Sigmoid colon (tissue), 7 donors: ENCODE measurements around the gene TAC4. TPM values are rescaled to one million over a fixed set of nuclear protein-coding genes. Genes with fewer than 3 reads are reported as not detected.
"Not testable (repeated sequence)": the region's sequence is repeated elsewhere in the genome, so short reads cannot be mapped to it uniquely, and the experiment has no call there.

Source experiments
- DNase-seq: peaks from one replicate; pipeline ENCODE4 v3.0.0-alpha.2; 2019
- H3K27ac ChIP-seq, 4 donors: fragments of 200-600 bp; sonication (generic); one replicate each; pipeline ENCODE4 v1.5.1; 2016 to 2019; ENCODE audit warnings: mild to moderate bottlenecking in 1 of 4
- H3K27me3 ChIP-seq, 3 donors: fragments of 200-600 bp; sonication (generic); one replicate each; pipeline ENCODE4 v1.5.1; 2019; ENCODE audit warnings: mild to moderate bottlenecking in 1 of 3
- H3K36me3 ChIP-seq, 4 donors: fragments of 200-600 bp; sonication (generic); one replicate each; pipeline ENCODE4 v1.5.1; 2016 to 2019
- H3K4me1 ChIP-seq, 4 donors: fragments of 200-600 bp; sonication (generic); one replicate each; pipeline ENCODE4 v1.5.1; 2017 to 2019
- H3K4me3 ChIP-seq, 4 donors: fragments of 200-600 bp; sonication (generic); one replicate each; pipeline ENCODE4 v1.5.1; 2017 to 2019; ENCODE audit warnings: mild to moderate bottlenecking in 2 of 4, moderate library complexity in 1 of 4
- H3K9me3 ChIP-seq, 4 donors: fragments of 200-600 bp in 3 of 4; sonication (generic) in 3 of 4; one replicate each; pipeline versions ENCODE4 v1.5.1 to v1.6.1; 2013 to 2019
- CTCF ChIP-seq, 4 experiments: fragments of 450-650 bp in 3 of 4; fragments of 200-600 bp in 1 of 4; IDR thresholded peaks; one replicate each; pipeline ENCODE4 v1.5.1; 2016 to 2019; ENCODE audit warnings: antibody characterized with exemption in 4 of 4, mild to moderate bottlenecking in 3 of 4, moderate library complexity in 2 of 4
- EP300 ChIP-seq, 4 donors: sonication (generic); formaldehyde crosslinking; IDR thresholded peaks; one replicate each; pipeline ENCODE4 v1.6.1; 2017; ENCODE audit warnings: antibody characterized with exemption in 4 of 4
- POLR2A ChIP-seq, 2 donors: fragments of 450-650 bp; IDR thresholded peaks; one replicate each; pipeline ENCODE4 v1.6.1; 2016; ENCODE audit warnings: antibody characterized with exemption in 2 of 2, mild to moderate bottlenecking in 2 of 2, moderate library complexity in 2 of 2
- POLR2AphosphoS5 ChIP-seq, 4 donors: sonication (generic); formaldehyde crosslinking; IDR thresholded peaks; one replicate each; pipeline ENCODE4 v1.6.1; 2017; ENCODE audit warnings: antibody characterized with exemption in 4 of 4
- WGBS, 2 donors: extraction: QIAGEN DNeasy Blood & Tissue Kit; methylation state at CpG; one replicate each; pipeline ENCODE4 v1.1.7; 2013; 5-methylcytosine and 5-hydroxymethylcytosine counted together
- intact Hi-C: fragments of 100-400 bp; cut with DNase I; formaldehyde crosslinking; loops from one replicate; pipeline ENCODE4 v1.15.1; 2023
- polyA plus RNA-seq, 3 donors: library from polyadenylated mRNA; stranded (reverse); fragments of 200-250 nt; gene quantifications; one replicate each; pipeline ENCODE4 v1.2.3, GENCODE V29; 2013
- total RNA-seq, 4 donors: library from RNA; depleted of rRNA; stranded (reverse); fragments of >200 nt; gene quantifications; one replicate each; pipeline ENCODE4 v1.1.0, GENCODE V29; 2016
- donor health status: healthy with polysubstance abuse.
- donor health status: Bipolar disorder and iron deficiency.
- donor health status: healthy.

TAC4 gene
- total and polyA plus RNA-seq, 7 donors = 3.6 TPM; not detected in 6

- WGBS, 2 donors = 91% methylated on average over 2 of the region's 2 CpGs
- no peak for DNase-seq
- TF ChIP-seq POLR2A (IDR thresholded peaks at IDR 0.05) (no peak), CTCF (IDR thresholded peaks at IDR 0.05) (no peak), EP300 (IDR thresholded peaks at IDR 0.05) (no peak), POLR2AphosphoS5 (IDR thresholded peaks at IDR 0.05) (no peak)
- Histone ChIP-seq H3K36me3 (peaks cover 12 to 75% (median 38%) of the 10 kb centered on the region in 4 donors), H3K9me3 (no peaks in the 10 kb centered on the region), H3K4me3 (no peak overlapping the region), H3K27me3 (no peaks in the 10 kb centered on the region), H3K4me1 (peaks cover 0 to 27% (median 5%) of the 10 kb centered on the region in 4 donors), H3K27ac (peak overlapping the region in 1 of 4 donors; percentile 34)
- intact Hi-C loops = no loop called here
Measured at GRCh38 chr17:49829026-49829425, 18.8 kb downstream of the TAC4 start.

GRCh38 chr17:49828325-49828724 is 19.5 kb downstream of the TAC4 start:
- H3K4me1 ChIP-seq = peaks cover 0 to 27% (median 5%) of the 10 kb centered on the region in 4 donors
- intact Hi-C loops, H3K27me3 ChIP-seq, H3K4me3 ChIP-seq, H3K9me3 ChIP-seq, DNase-seq: not testable (repeated sequence)
- peak overlapping the region in 2 of 4 donors; percentile 11 to 34 for H3K27ac ChIP-seq
- peaks cover 19 to 75% (median 40%) of the 10 kb centered on the region in 4 donors for H3K36me3 ChIP-seq
- 53 to 68% methylated on average over 2 of the region's 2 CpGs for WGBS, 2 donors

GRCh38 chr17:49825645-49826044 is 22.2 kb downstream of the TAC4 start:
- WGBS, 2 donors = 70 to 94% methylated on average over 2 of the region's 2 CpGs
- no peak for DNase-seq
- Histone ChIP-seq H3K4me3 (no peak overlapping the region), H3K4me1 (peaks cover 0 to 24% (median 5%) of the 10 kb centered on the region in 4 donors), H3K9me3 (no peaks in the 10 kb centered on the region), H3K27ac (no peak overlapping the region), H3K36me3 (peaks cover 22 to 85% (median 56%) of the 10 kb centered on the region in 4 donors), H3K27me3 (no peaks in the 10 kb centered on the region)
- no peak for TF ChIP-seq EP300 (IDR thresholded peaks at IDR 0.05)
- no peak for TF ChIP-seq POLR2AphosphoS5 (IDR thresholded peaks at IDR 0.05)
- TF ChIP-seq POLR2A (IDR thresholded peaks at IDR 0.05) = no peak
- TF ChIP-seq CTCF (IDR thresholded peaks at IDR 0.05) = no peak
- intact Hi-C loops = no loop called here

- H3K4me1 ChIP-seq = peaks cover 0 to 12% (median 8%) of the 10 kb centered on the region in 4 donors
- 88 to 89% methylated on average over 2 of the region's 2 CpGs for WGBS, 2 donors
Measured at GRCh38 chr17:49823614-49824013, 24.3 kb downstream of the TAC4 start.

GRCh38 chr17:49822829-49823228 is 25.0 kb downstream of the TAC4 start:
- Histone ChIP-seq H3K36me3 (peaks cover 28 to 86% (median 64%) of the 10 kb centered on the region in 4 donors), H3K27me3 (no peaks in the 10 kb centered on the region), H3K4me3 (no peak overlapping the region), H3K9me3 (no peaks in the 10 kb centered on the region), H3K4me1 (peaks cover 0 to 5% (median 2%) of the 10 kb centered on the region in 4 donors), H3K27ac (no peak overlapping the region)
- WGBS, 2 donors = 14 to 59% methylated on average over 2 of the region's 2 CpGs
- peak in 3 of 4 donors; percentile 22 to 38 (median 26) for TF ChIP-seq POLR2AphosphoS5 (IDR thresholded peaks at IDR 0.05)
- TF ChIP-seq CTCF (IDR thresholded peaks at IDR 0.05) = no peak
- TF ChIP-seq POLR2A (IDR thresholded peaks at IDR 0.05) = no peak
- intact Hi-C loops = no loop called here
- DNase-seq = peak; percentile 79

More at GRCh38 chr17:49823614-49824013, 24.3 kb downstream of the TAC4 start:
- Histone ChIP-seq H3K36me3 (peaks cover 22 to 85% (median 59%) of the 10 kb centered on the region in 4 donors), H3K4me3 (no peak overlapping the region), H3K27ac (no peak overlapping the region), H3K27me3 (no peaks in the 10 kb centered on the region), H3K9me3 (no peaks in the 10 kb centered on the region)
- TF ChIP-seq CTCF (IDR thresholded peaks at IDR 0.05) (no peak), POLR2A (IDR thresholded peaks at IDR 0.05) (no peak), POLR2AphosphoS5 (IDR thresholded peaks at IDR 0.05) (no peak), EP300 (IDR thresholded peaks at IDR 0.05) (no peak)
- intact Hi-C loops = no loop called here
- DNase-seq = no peak
